HEK293 (cell line): Measurements from ENCODE around the gene PADI3.

ENCODE experiments used
- ATF2 ChIP-seq: fragments of 450-650 bp; formaldehyde crosslinking; IDR thresholded peaks from 2 replicates; pipeline ENCODE4 v1.5.1; 2016; ENCODE audit warnings: missing biosample characterization, missing genetic modification characterization, low read depth
- FEZF1 ChIP-seq: fragments of 450-650 bp; formaldehyde crosslinking; IDR thresholded peaks from 2 replicates; pipeline ENCODE4 v1.5.1; 2016; ENCODE audit warnings: missing biosample characterization, missing genetic modification characterization
- KLF1 ChIP-seq: fragments of 450-650 bp; formaldehyde crosslinking; IDR thresholded peaks from 2 replicates; pipeline ENCODE4 v1.5.1; 2016; ENCODE audit warnings: missing biosample characterization, missing genetic modification characterization
- KLF9 ChIP-seq: fragments of 450-650 bp; formaldehyde crosslinking; IDR thresholded peaks from 2 replicates; pipeline ENCODE4 v1.5.1; 2016; ENCODE audit warnings: missing biosample characterization, missing genetic modification characterization, low read depth
- PBX3 ChIP-seq: sonication (generic); formaldehyde crosslinking; IDR thresholded peaks from 2 replicates; pipeline ENCODE4 v1.8.1; 2022; ENCODE audit warnings: mild to moderate bottlenecking, moderate library complexity, missing genetic modification reagents
- SCRT2 ChIP-seq: fragments of 450-650 bp; formaldehyde crosslinking; IDR thresholded peaks from 2 replicates; pipeline ENCODE4 v1.5.1; 2016; ENCODE audit warnings: missing biosample characterization, missing genetic modification characterization
- ZFHX2 ChIP-seq: fragments of 450-650 bp; formaldehyde crosslinking; conservative IDR thresholded peaks from 2 replicates; pipeline ENCODE4 v1.5.1; 2016; ENCODE audit warnings: missing biosample characterization, missing genetic modification characterization
- ZNF121 ChIP-seq: fragments of 450-650 bp; formaldehyde crosslinking; IDR thresholded peaks from 2 replicates; pipeline ENCODE4 v1.5.1; 2016; ENCODE audit warnings: missing biosample characterization, missing genetic modification characterization
- ZNF155 ChIP-seq: fragments of 450-650 bp; formaldehyde crosslinking; IDR thresholded peaks from 2 replicates; pipeline ENCODE4 v1.5.1; 2016; ENCODE audit warnings: missing biosample characterization, missing genetic modification characterization
- ZNF169 ChIP-seq: fragments of 450-650 bp; formaldehyde crosslinking; IDR thresholded peaks from 2 replicates; pipeline ENCODE4 v1.5.1; 2016; ENCODE audit warnings: missing biosample characterization, missing genetic modification characterization
- ZNF23 ChIP-seq: fragments of 450-650 bp; formaldehyde crosslinking; IDR thresholded peaks from 2 replicates; pipeline ENCODE4 v1.5.1; 2016; ENCODE audit warnings: missing biosample characterization, missing genetic modification characterization, borderline replicate concordance
- ZNF311 ChIP-seq: fragments of 450-650 bp; formaldehyde crosslinking; IDR thresholded peaks from 2 replicates; pipeline ENCODE4 v1.5.1; 2017; ENCODE audit warnings: missing biosample characterization, missing genetic modification characterization, borderline replicate concordance
- ZNF501 ChIP-seq: fragments of 450-650 bp; formaldehyde crosslinking; IDR thresholded peaks from 2 replicates; pipeline ENCODE4 v1.5.1; 2016; ENCODE audit warnings: missing biosample characterization, missing genetic modification characterization
- ZNF510 ChIP-seq: fragments of 450-650 bp; formaldehyde crosslinking; IDR thresholded peaks from 2 replicates; pipeline ENCODE4 v1.5.1; 2018; ENCODE audit warnings: mild to moderate bottlenecking, missing genetic modification characterization, missing biosample characterization; ENCODE audit not compliant: insufficient replicate concordance
- ZNF530 ChIP-seq: fragments of 450-650 bp; formaldehyde crosslinking; IDR thresholded peaks from 2 replicates; pipeline ENCODE4 v1.5.1; 2016; ENCODE audit warnings: low read depth, missing biosample characterization, missing genetic modification characterization
- ZNF555 ChIP-seq: fragments of 450-650 bp; formaldehyde crosslinking; conservative IDR thresholded peaks from 2 replicates; pipeline ENCODE4 v1.5.1; 2017; ENCODE audit warnings: missing biosample characterization, mild to moderate bottlenecking, missing genetic modification characterization, inconsistent platforms
- ZNF561 ChIP-seq: fragments of 450-650 bp; IDR thresholded peaks from 2 replicates; pipeline ENCODE4 v1.5.1; 2018; ENCODE audit warnings: missing biosample characterization, missing genetic modification characterization, borderline replicate concordance
- ZNF571 ChIP-seq: fragments of 450-650 bp; formaldehyde crosslinking; IDR thresholded peaks from 2 replicates; pipeline ENCODE4 v1.5.0; 2017; ENCODE audit warnings: missing biosample characterization, missing genetic modification characterization
- ZNF596 ChIP-seq: fragments of 450-650 bp; IDR thresholded peaks from 2 replicates; pipeline ENCODE4 v1.5.0; 2018; ENCODE audit warnings: missing biosample characterization, mild to moderate bottlenecking, missing genetic modification characterization, moderate library complexity
- ZNF600 ChIP-seq: fragments of 450-650 bp; formaldehyde crosslinking; IDR thresholded peaks from 2 replicates; pipeline ENCODE4 v1.5.1; 2016; ENCODE audit warnings: missing biosample characterization, missing genetic modification characterization
- ZNF621 ChIP-seq: fragments of 450-650 bp; formaldehyde crosslinking; IDR thresholded peaks from 2 replicates; pipeline ENCODE4 v1.5.1; 2017; ENCODE audit warnings: missing biosample characterization, missing genetic modification characterization
- ZNF645 ChIP-seq: fragments of 450-650 bp; formaldehyde crosslinking; IDR thresholded peaks from 2 replicates; pipeline ENCODE4; 2016; ENCODE audit warnings: missing biosample characterization, missing genetic modification characterization
- ZNF677 ChIP-seq: fragments of 450-650 bp; IDR thresholded peaks from 2 replicates; pipeline ENCODE4 v1.5.0; 2018; ENCODE audit warnings: missing biosample characterization, mild to moderate bottlenecking, missing genetic modification characterization, moderate library complexity
- ZSCAN4 ChIP-seq: fragments of 450-650 bp; formaldehyde crosslinking; IDR thresholded peaks from 2 replicates; pipeline ENCODE4 v1.5.1; 2017; ENCODE audit warnings: missing biosample characterization, missing genetic modification characterization
- TF ChIP-seq, protein P1 (sequence below): fragments of 450-650 bp; formaldehyde crosslinking; IDR thresholded peaks from 2 replicates; pipeline ENCODE4 v1.5.1; 2016; ENCODE audit warnings: missing biosample characterization, missing genetic modification characterization, borderline replicate concordance
- TF ChIP-seq, protein P2 (sequence below): fragments of 450-650 bp; formaldehyde crosslinking; IDR thresholded peaks from 2 replicates; pipeline ENCODE4 v1.5.1; 2017; ENCODE audit warnings: missing biosample characterization, missing genetic modification characterization

PADI3 gene

DNA sequence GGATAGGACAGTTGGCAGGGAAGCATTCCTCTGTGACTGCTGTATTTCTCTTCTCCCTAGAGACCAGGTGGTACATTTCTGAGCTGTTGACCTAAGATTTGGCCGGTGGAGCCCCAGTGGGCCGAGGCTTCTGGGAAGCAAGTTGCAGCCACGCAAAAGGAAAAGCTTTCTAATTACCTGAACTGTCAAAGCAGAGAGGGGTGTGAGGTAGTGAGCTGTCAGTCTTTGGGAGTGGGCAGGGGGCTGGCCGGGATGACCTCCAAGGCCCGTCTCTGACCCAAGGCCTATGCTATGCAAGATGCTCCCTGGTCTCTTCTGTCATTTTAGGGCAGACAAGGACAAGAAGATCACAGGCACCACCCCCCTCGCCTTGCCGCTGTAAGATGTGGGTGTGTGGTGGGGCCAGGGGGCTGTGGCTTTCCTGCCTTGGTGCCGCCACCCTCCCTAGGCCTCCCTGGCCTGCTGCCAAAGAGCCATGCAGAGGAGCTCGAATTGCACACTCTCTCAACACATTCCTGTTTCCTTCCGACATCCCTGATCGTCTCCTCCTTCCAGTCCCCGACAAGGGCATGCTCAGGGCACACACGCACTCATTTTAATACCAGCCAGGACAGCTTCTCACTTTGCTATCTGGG lies 36.3 kb upstream of the PADI3 start (continued):
- TF ChIP-seq ATF2 (tag by site-specific recombination) (no peak), ZNF677 (tag by site-specific recombination) (no peak), ZNF501 (tag by site-specific recombination) (peak; percentile 74; the same call in 1 of the 2 replicates), ZNF561 (tag by site-specific recombination) (0 out of 2 replicates have a peak, but pooled peaks have one; percentile 71), SCRT2 (tag by site-specific recombination) (no peak), KLF9 (tag by site-specific recombination) (peak; percentile 91), ZSCAN4 (tag by site-specific recombination) (peak; percentile 49; the same call in 1 of the 2 replicates), ZNF621 (tag by site-specific recombination) (no peak), KLF1 (tag by site-specific recombination) (peak; percentile 90), ZNF596 (tag by site-specific recombination) (no peak), PBX3 (CRISPR knock-in tag) (no peak), ZNF121 (tag by site-specific recombination) (no peak), FEZF1 (tag by site-specific recombination) (peak; percentile 51), ZNF169 (tag by site-specific recombination) (no peak), ZNF555 (no peak), ZNF645 (tag by site-specific recombination) (no peak), ZNF23 (tag by site-specific recombination) (no peak), ZNF571 (tag by site-specific recombination) (no peak), ZNF600 (tag by site-specific recombination) (peak; percentile 41; the same call in 1 of the 2 replicates), ZNF311 (tag by site-specific recombination) (no peak), ZNF530 (tag by site-specific recombination) (no peak), ZNF155 (no peak), ZFHX2 (peak; percentile 91), ZNF510 (no peak)
- TF ChIP-seq, protein P1, sequence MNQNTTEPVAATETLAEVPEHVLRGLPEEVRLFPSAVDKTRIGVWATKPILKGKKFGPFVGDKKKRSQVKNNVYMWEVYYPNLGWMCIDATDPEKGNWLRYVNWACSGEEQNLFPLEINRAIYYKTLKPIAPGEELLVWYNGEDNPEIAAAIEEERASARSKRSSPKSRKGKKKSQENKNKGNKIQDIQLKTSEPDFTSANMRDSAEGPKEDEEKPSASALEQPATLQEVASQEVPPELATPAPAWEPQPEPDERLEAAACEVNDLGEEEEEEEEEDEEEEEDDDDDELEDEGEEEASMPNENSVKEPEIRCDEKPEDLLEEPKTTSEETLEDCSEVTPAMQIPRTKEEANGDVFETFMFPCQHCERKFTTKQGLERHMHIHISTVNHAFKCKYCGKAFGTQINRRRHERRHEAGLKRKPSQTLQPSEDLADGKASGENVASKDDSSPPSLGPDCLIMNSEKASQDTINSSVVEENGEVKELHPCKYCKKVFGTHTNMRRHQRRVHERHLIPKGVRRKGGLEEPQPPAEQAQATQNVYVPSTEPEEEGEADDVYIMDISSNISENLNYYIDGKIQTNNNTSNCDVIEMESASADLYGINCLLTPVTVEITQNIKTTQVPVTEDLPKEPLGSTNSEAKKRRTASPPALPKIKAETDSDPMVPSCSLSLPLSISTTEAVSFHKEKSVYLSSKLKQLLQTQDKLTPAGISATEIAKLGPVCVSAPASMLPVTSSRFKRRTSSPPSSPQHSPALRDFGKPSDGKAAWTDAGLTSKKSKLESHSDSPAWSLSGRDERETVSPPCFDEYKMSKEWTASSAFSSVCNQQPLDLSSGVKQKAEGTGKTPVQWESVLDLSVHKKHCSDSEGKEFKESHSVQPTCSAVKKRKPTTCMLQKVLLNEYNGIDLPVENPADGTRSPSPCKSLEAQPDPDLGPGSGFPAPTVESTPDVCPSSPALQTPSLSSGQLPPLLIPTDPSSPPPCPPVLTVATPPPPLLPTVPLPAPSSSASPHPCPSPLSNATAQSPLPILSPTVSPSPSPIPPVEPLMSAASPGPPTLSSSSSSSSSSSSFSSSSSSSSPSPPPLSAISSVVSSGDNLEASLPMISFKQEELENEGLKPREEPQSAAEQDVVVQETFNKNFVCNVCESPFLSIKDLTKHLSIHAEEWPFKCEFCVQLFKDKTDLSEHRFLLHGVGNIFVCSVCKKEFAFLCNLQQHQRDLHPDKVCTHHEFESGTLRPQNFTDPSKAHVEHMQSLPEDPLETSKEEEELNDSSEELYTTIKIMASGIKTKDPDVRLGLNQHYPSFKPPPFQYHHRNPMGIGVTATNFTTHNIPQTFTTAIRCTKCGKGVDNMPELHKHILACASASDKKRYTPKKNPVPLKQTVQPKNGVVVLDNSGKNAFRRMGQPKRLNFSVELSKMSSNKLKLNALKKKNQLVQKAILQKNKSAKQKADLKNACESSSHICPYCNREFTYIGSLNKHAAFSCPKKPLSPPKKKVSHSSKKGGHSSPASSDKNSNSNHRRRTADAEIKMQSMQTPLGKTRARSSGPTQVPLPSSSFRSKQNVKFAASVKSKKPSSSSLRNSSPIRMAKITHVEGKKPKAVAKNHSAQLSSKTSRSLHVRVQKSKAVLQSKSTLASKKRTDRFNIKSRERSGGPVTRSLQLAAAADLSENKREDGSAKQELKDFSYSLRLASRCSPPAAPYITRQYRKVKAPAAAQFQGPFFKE (tag by site-specific recombination) = no peak
- TF ChIP-seq, protein P2, sequence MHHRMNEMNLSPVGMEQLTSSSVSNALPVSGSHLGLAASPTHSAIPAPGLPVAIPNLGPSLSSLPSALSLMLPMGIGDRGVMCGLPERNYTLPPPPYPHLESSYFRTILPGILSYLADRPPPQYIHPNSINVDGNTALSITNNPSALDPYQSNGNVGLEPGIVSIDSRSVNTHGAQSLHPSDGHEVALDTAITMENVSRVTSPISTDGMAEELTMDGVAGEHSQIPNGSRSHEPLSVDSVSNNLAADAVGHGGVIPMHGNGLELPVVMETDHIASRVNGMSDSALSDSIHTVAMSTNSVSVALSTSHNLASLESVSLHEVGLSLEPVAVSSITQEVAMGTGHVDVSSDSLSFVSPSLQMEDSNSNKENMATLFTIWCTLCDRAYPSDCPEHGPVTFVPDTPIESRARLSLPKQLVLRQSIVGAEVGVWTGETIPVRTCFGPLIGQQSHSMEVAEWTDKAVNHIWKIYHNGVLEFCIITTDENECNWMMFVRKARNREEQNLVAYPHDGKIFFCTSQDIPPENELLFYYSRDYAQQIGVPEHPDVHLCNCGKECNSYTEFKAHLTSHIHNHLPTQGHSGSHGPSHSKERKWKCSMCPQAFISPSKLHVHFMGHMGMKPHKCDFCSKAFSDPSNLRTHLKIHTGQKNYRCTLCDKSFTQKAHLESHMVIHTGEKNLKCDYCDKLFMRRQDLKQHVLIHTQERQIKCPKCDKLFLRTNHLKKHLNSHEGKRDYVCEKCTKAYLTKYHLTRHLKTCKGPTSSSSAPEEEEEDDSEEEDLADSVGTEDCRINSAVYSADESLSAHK (tag by site-specific recombination) = no peak
